ENCODE data around the gene COPS8. TPM values are rescaled to one million over a fixed set of nuclear protein-coding genes. Genes with fewer than 3 reads are reported as not detected.
A peak's percentile ranks its signal among the peaks of the same experiment; 100 is the strongest.

The COPS8 gene
- polyA plus RNA-seq, 1 of the 3 experiments (the other 2 are of a cell fraction) = 107 TPM

DNA sequence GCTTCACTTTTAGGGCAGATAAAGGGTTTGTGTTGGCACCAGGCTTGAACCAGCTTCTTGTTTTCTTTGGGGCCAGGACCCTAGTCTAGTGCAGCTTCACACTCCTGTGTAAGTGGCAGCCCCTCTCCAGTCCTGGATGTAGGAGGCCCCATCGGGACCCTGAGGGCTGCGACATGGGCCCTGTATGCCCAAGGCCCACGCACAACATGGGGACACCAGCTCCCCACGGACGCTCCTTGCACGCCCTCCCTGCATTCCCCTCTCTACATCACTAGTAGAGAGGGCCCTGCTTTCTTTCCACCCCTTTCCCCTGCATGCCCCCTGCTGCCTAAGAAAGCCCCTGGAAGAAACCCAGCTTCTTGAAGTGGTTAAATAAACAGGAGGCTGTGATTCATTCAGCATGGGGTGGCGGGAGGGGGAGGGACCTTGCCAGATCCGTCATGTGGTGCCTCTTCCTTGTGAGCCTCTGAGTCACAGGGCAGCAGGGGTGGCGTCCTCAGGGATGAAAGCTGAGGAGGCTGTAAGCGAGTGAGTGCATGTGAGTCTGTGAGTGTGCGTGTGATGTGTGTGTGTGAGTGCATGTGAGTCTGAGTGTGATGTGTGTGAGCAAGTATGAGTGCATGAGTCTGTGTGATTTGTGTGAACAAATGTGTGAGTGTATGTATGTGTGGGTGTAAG lies 42.5 kb downstream of the COPS8 start (continued):
- TF ChIP-seq EZH2phosphoT487 (IDR thresholded peaks at IDR 0.05; ENCODE audit: borderline replicate concordance, low read depth) (no peak), FOSL2 (IDR thresholded peaks at IDR 0.05; ENCODE audit: borderline replicate concordance, low read depth) (peak; percentile 96), GATA2 (CRISPR knock-in tag; IDR thresholded peaks at IDR 0.05) (no peak)
- TF ChIP-seq, protein P1, sequence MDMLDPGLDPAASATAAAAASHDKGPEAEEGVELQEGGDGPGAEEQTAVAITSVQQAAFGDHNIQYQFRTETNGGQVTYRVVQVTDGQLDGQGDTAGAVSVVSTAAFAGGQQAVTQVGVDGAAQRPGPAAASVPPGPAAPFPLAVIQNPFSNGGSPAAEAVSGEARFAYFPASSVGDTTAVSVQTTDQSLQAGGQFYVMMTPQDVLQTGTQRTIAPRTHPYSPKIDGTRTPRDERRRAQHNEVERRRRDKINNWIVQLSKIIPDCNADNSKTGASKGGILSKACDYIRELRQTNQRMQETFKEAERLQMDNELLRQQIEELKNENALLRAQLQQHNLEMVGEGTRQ (IDR thresholded peaks at IDR 0.05; ENCODE audit: borderline replicate concordance, low read depth, low read length) = no peak

GRCh38 chr2:237128845-237129592 lies 43.3 kb downstream of the COPS8 start:
- WGBS (ENCODE audit: low lambda C conversion rate) = 86% methylated on average over 10 of the region's 10 CpGs
- Histone ChIP-seq H4K20me1 (ENCODE audit: insufficient read depth) (no peaks in the 10 kb centered on the region), H3K9me2 (no peaks in the 10 kb centered on the region), H2AFZ (ENCODE audit: low read depth) (no peak overlapping the region), H3K4me3 (ENCODE audit: low read depth in 2 of 2, low read length in 1 of 2) (no peak overlapping the region), H3K4me2 (peak overlapping the region; percentile 75), H3K27me3 (ENCODE audit: insufficient read depth) (no peaks in the 10 kb centered on the region), H3K9ac (no peak overlapping the region), H3K9me3 (no peaks in the 10 kb centered on the region), H3K27ac (ENCODE audit: low read depth in 2 of 2, low read length in 1 of 2) (peak overlapping the region in 1 of 2 experiments; percentile 85; a peak in 1 of 4 replicates), H3K36me3 (replicated peaks in 1 of 2; ENCODE audit: control insufficient read depth in 1 of 2, insufficient read depth in 2 of 2, low read length in 1 of 2) (no peaks in the 10 kb centered on the region), H3K79me2 (ENCODE audit: insufficient read depth) (no peaks in the 10 kb centered on the region), H3K4me1 (ENCODE audit: control insufficient read depth in 1 of 2, insufficient read depth in 2 of 2, low read depth in 1 of 2, low read length in 1 of 2) (peaks cover 0 to 13% of the 10 kb centered on the region in 2 experiments; a peak in 3 of 4 replicates), H3F3A (replicated peaks; ENCODE audit: insufficient read depth) (peaks cover 25% of the 10 kb centered on the region)
- ChIA-PET CTCF (interaction anchor here (1.0 kb wide), 1 partner anchor 11 kb away, joined by 3 read pairs; no protein-coding TSS in a partner anchor), POLR2A (no interaction called here)
- no peak for DNase-seq
- TF ChIP-seq USF1 (IDR thresholded peaks at IDR 0.05; ENCODE audit: borderline replicate concordance, low read depth) (no peak), RAD21 (IDR thresholded peaks at IDR 0.05; ENCODE audit: low read length) (no peak), FOXM1 (IDR thresholded peaks at IDR 0.05; ENCODE audit: low read depth) (no peak), MEF2A (IDR thresholded peaks at IDR 0.05; ENCODE audit: borderline replicate concordance, low read depth) (no peak), TEAD4 (IDR thresholded peaks at IDR 0.05; ENCODE audit: borderline replicate concordance, insufficient read depth) (no peak), NRF1 (IDR thresholded peaks at IDR 0.05; ENCODE audit: low read depth, low read length) (no peak), EZH2phosphoT487 (IDR thresholded peaks at IDR 0.05; ENCODE audit: borderline replicate concordance, low read depth) (no peak), RXRA (IDR thresholded peaks at IDR 0.05; ENCODE audit: borderline replicate concordance, low read depth) (no peak), SMC3 (IDR thresholded peaks at IDR 0.05; ENCODE audit: low read depth, low read length) (no peak), FOXJ3 (CRISPR knock-in tag; IDR thresholded peaks at IDR 0.05) (no peak), MXI1 (IDR thresholded peaks at IDR 0.05; ENCODE audit: low read depth, low read length) (no peak), EP300 (IDR thresholded peaks at IDR 0.05; ENCODE audit: borderline replicate concordance in 1 of 2, low read depth in 1 of 2, low read length in 1 of 2) (no peak), JUND (IDR thresholded peaks at IDR 0.05) (no peak)
- TF ChIP-seq, protein P2, sequence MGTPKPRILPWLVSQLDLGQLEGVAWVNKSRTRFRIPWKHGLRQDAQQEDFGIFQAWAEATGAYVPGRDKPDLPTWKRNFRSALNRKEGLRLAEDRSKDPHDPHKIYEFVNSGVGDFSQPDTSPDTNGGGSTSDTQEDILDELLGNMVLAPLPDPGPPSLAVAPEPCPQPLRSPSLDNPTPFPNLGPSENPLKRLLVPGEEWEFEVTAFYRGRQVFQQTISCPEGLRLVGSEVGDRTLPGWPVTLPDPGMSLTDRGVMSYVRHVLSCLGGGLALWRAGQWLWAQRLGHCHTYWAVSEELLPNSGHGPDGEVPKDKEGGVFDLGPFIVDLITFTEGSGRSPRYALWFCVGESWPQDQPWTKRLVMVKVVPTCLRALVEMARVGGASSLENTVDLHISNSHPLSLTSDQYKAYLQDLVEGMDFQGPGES (IDR thresholded peaks at IDR 0.05; ENCODE audit: low read depth, low read length) = no peak
- TF ChIP-seq, protein P3, sequence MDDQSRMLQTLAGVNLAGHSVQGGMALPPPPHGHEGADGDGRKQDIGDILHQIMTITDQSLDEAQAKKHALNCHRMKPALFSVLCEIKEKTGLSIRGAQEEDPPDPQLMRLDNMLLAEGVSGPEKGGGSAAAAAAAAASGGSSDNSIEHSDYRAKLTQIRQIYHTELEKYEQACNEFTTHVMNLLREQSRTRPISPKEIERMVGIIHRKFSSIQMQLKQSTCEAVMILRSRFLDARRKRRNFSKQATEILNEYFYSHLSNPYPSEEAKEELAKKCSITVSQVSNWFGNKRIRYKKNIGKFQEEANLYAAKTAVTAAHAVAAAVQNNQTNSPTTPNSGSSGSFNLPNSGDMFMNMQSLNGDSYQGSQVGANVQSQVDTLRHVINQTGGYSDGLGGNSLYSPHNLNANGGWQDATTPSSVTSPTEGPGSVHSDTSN (IDR thresholded peaks at IDR 0.05) = no peak
- TF ChIP-seq, protein P1 (IDR thresholded peaks at IDR 0.05; ENCODE audit: borderline replicate concordance, low read depth, low read length) = no peak

Data from SK-N-SH (cell line).